Activated CD8-positive, alpha-beta T cell treated with anti-CD3 and anti-CD28 coated beads for 36 hours (primary cell): ENCODE measurements around the gene EQTN. TPM values are rescaled to one million over a fixed set of nuclear protein-coding genes. Genes with fewer than 3 reads are reported as not detected.

Experiments used
- ATAC-seq: fragments of 200-7000 bp; cut with Tn5 transposase; one replicate; pipeline ENCODE4 v1.10.0; 2021; ENCODE audit warnings: mild to moderate bottlenecking, moderate library complexity
- CTCF ChIA-PET: fragments of 350-600 bp; sonication (Branson Sonifier 250); formaldehyde crosslinking; loops from one replicate; lab custom pipeline; 2021; ENCODE audit warnings: antibody characterized with exemption; lab: Charles Lee
- POLR2A ChIA-PET: fragments of 350-600 bp; sonication (Branson Sonifier 250); formaldehyde crosslinking; loops from one replicate; lab custom pipeline; 2021; ENCODE audit warnings: antibody characterized with exemption; lab: Charles Lee
- DNase-seq: peaks from one replicate; pipeline ENCODE4 v3.0.0-alpha.2; 2020
- H3K27ac Mint-ChIP-seq: one replicate; pipeline ENCODE4 v1.8.0; 2021; ENCODE audit warnings: mild to moderate bottlenecking, mixed read lengths
- H3K27me3 Mint-ChIP-seq: one replicate; pipeline ENCODE4 v1.8.0; 2021; ENCODE audit warnings: mixed read lengths
- H3K36me3 Mint-ChIP-seq: one replicate; pipeline ENCODE4 v1.8.0; 2021; ENCODE audit warnings: low read depth, mixed read lengths
- H3K4me1 Mint-ChIP-seq: one replicate; pipeline ENCODE4 v1.8.0; 2021; ENCODE audit warnings: low read depth, mixed read lengths
- H3K4me3 Mint-ChIP-seq: one replicate; pipeline ENCODE4 v1.8.0; 2021; ENCODE audit warnings: mild to moderate bottlenecking, moderate library complexity, mixed read lengths
- H3K9me3 Mint-ChIP-seq: one replicate; pipeline ENCODE4 v1.8.0; 2021; ENCODE audit warnings: mixed read lengths
- intact Hi-C: fragments of 100-400 bp; cut with micrococcal nuclease; formaldehyde crosslinking; loops from one replicate; pipeline ENCODE4 v1.10.0; 2022
- total RNA-seq, 2 experiments: library from RNA; stranded (reverse); gene quantifications; one replicate each; pipeline ENCODE4 v1.2.3, GENCODE V29; 2021
- TF ChIP-seq, protein P1 (sequence below): fragments of 200-600 bp; IDR thresholded peaks from one replicate; pipeline ENCODE4 v1.8.0; 2022; ENCODE audit warnings: antibody characterized with exemption, mild to moderate bottlenecking

The EQTN gene
- total RNA-seq, result not detected

DNA sequence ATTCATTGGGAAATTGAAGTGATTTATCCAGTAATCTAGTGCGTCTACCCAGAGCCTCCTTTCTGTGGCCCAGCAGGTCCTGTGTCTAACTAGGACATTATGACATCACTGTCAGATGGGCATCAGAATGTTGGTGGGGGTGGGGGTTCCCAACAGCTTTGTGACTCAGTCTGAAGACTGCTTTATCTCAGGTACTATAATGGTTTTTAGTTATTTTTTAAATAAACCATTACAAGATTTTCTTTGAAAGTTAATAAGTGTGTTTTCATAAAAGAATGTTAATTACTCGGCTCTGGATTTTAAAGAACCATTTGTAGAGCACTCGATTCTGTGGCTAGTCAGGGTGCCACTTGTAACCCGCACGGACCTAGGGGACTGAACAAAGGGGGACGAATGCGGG, at the start of gene EQTN:
Gene EQTN, minus strand, starts transcription at position 101 of the 400 bp plus-strand sequence. Its CDS starts 95 bp downstream, at position 6.
- ATAC-seq (no peak), DNase-seq (no peak)
- Mint-ChIP-seq H3K4me3 (no peak within 1 kb of the TSS), H3K27me3 (peaks cover 6% of the 10 kb centered on the region), H3K4me1 (no peaks in the 10 kb centered on the region), H3K36me3 (no peaks in the 10 kb centered on the region), H3K9me3 (no peaks in the 10 kb centered on the region), H3K27ac (no peak within 1 kb of the TSS)
- intact Hi-C loops, result no loop called here
- ChIA-PET POLR2A (no interaction called here), CTCF (no interaction called here)
- TF ChIP-seq, protein P1, sequence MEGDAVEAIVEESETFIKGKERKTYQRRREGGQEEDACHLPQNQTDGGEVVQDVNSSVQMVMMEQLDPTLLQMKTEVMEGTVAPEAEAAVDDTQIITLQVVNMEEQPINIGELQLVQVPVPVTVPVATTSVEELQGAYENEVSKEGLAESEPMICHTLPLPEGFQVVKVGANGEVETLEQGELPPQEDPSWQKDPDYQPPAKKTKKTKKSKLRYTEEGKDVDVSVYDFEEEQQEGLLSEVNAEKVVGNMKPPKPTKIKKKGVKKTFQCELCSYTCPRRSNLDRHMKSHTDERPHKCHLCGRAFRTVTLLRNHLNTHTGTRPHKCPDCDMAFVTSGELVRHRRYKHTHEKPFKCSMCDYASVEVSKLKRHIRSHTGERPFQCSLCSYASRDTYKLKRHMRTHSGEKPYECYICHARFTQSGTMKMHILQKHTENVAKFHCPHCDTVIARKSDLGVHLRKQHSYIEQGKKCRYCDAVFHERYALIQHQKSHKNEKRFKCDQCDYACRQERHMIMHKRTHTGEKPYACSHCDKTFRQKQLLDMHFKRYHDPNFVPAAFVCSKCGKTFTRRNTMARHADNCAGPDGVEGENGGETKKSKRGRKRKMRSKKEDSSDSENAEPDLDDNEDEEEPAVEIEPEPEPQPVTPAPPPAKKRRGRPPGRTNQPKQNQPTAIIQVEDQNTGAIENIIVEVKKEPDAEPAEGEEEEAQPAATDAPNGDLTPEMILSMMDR, result no peak

DNA sequence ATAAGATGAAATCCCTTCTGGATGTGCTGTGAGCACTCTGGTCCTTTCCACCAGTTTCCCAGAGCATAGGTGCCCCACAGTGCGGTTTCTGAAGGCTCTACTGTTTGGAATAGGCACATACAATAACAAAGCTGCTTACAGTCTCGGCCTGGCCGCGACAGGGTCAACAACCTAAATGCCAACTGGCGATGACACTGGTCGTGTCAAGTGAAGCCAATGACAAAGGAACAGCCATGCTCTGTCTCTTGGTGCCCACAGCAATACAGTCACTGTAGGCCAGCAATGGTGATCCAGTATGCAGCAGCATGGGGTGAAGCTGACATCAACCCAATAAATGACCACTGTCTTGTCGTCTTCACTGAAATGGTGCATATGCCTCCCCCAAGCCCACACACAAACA, 47.8 kb upstream of the EQTN start:
- POLR2A ChIA-PET, result no interaction called here
- intact Hi-C loops, result no loop called here
- H3K4me3 Mint-ChIP-seq, result no peak overlapping the region
- H3K27me3 Mint-ChIP-seq, result no peaks in the 10 kb centered on the region
- peaks cover 2% of the 10 kb centered on the region for H3K4me1 Mint-ChIP-seq
- H3K9me3 Mint-ChIP-seq, result no peaks in the 10 kb centered on the region
- H3K27ac Mint-ChIP-seq, result no peak overlapping the region
- DNase-seq, result no peak
- no peak for ATAC-seq
- H3K36me3 Mint-ChIP-seq, result no peaks in the 10 kb centered on the region
- CTCF ChIA-PET, result no interaction called here
- TF ChIP-seq, protein P1, result no peak

- no peaks in the 10 kb centered on the region for H3K4me1 Mint-ChIP-seq
- TF ChIP-seq, protein P1, result no peak
- ChIA-PET POLR2A (no interaction called here), CTCF (interaction anchor here (1.2 kb wide), 1 partner anchor 8 kb away, joined by 3 read pairs; no protein-coding TSS in a partner anchor)
- intact Hi-C loops, result no loop called here
- no peak overlapping the region for H3K27ac Mint-ChIP-seq
- DNase-seq (no peak), ATAC-seq (no peak)
- H3K36me3 Mint-ChIP-seq, result no peaks in the 10 kb centered on the region
- no peak overlapping the region for H3K4me3 Mint-ChIP-seq
- no peaks in the 10 kb centered on the region for H3K27me3 Mint-ChIP-seq
- H3K9me3 Mint-ChIP-seq, result no peaks in the 10 kb centered on the region
These were observed 44.8 kb upstream of the EQTN start for GRCh38 chr9:27341545-27342294.

DNA sequence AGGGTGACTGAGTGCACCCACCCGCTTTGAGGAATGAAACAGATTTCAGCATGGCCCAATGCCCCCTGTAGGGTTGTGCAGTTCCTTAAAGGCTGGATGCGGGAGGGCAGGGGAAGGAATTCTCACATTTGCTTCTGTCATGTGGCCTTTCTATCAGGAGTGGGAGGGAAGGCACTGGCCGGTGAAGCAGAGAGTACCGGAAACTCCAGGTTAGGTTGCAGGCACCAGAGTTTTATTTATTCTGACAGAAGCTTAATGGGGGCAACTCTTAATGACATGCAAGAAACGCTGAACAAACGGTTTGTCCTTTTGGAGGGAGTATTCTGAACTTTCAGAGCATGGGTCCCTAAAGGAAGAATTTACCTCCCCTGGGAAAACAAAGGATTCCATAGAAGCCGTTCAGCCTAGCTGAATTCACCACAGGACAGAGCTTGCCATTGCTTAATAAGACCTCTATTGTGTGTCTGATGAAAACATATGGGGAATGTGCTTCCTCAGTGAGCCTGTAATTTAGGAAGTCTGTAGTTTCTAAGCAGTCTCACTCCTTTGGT, 44.1 kb upstream of the EQTN start:
- Mint-ChIP-seq H3K27ac (no peak overlapping the region), H3K27me3 (no peaks in the 10 kb centered on the region), H3K4me3 (no peak overlapping the region), H3K9me3 (no peaks in the 10 kb centered on the region), H3K4me1 (no peaks in the 10 kb centered on the region), H3K36me3 (no peaks in the 10 kb centered on the region)
- DNase-seq (no peak), ATAC-seq (no peak)
- ChIA-PET CTCF (interaction anchor here (1.2 kb wide), 1 partner anchor 8 kb away, joined by 3 read pairs; no protein-coding TSS in a partner anchor), POLR2A (no interaction called here)
- TF ChIP-seq, protein P1, result no peak
- intact Hi-C loops, result no loop called here

DNA sequence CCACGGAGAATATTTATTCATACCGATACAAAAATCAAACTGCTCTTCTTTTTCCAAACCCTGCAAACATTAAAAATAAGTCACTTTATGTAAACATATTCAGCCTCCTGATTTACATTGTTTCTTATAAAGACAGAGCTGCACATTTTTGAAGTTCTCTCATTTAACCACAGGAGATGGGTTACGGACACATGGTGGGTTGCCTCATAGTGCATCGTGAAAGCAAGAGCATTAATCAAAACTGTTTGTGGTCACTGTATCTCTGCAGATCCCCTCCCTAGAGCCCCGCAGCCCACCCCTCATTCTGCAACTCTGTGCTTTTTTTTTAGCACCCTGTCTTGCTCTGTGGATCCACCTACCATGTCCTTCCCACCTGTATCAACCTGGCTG, 43.3 kb upstream of the EQTN start:
- intact Hi-C loops, result no loop called here
- Mint-ChIP-seq H3K9me3 (no peaks in the 10 kb centered on the region), H3K36me3 (no peaks in the 10 kb centered on the region), H3K4me3 (no peak overlapping the region), H3K27me3 (no peaks in the 10 kb centered on the region), H3K27ac (no peak overlapping the region), H3K4me1 (no peaks in the 10 kb centered on the region)
- ChIA-PET POLR2A (no interaction called here), CTCF (no interaction called here)
- ATAC-seq (no peak), DNase-seq (no peak)
- TF ChIP-seq, protein P1, result no peak
